WI38 (cell line): ENCODE measurements around the gene AP3S1.

Experiments
- H3K4me3 ChIP-seq: 2 replicates; pipeline ENCODE4 v1.5.1; 2011; ENCODE audit warnings: low read depth, mild to moderate bottlenecking, control low read depth, low read length
- TF ChIP-seq, protein P1 (sequence below): IDR thresholded peaks from 2 replicates; pipeline ENCODE4 v1.5.1; 2012; ENCODE audit warnings: low read depth, mild to moderate bottlenecking, control low read depth, low read length

Gene AP3S1

DNA sequence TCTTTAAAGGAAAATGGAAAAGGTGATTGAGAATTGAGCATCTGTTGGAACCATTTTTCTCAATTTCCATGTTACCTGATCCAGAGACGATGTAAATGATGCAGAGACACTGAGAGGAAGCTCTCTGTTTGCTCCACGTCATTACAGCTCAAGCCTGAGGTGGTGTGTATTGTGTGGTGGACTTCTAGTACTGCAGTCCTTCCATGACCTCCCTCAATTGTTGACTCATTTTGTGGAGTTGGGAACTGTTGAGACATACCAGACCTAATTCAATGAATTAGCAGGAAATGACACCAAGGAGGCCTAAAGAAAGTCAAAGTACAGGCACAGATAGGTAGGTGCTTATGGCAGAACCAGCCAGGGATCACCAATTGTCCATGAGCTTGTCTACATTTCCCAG lies 104.9 kb downstream of the AP3S1 start:
- TF ChIP-seq, protein P1, sequence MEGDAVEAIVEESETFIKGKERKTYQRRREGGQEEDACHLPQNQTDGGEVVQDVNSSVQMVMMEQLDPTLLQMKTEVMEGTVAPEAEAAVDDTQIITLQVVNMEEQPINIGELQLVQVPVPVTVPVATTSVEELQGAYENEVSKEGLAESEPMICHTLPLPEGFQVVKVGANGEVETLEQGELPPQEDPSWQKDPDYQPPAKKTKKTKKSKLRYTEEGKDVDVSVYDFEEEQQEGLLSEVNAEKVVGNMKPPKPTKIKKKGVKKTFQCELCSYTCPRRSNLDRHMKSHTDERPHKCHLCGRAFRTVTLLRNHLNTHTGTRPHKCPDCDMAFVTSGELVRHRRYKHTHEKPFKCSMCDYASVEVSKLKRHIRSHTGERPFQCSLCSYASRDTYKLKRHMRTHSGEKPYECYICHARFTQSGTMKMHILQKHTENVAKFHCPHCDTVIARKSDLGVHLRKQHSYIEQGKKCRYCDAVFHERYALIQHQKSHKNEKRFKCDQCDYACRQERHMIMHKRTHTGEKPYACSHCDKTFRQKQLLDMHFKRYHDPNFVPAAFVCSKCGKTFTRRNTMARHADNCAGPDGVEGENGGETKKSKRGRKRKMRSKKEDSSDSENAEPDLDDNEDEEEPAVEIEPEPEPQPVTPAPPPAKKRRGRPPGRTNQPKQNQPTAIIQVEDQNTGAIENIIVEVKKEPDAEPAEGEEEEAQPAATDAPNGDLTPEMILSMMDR = no peak

DNA sequence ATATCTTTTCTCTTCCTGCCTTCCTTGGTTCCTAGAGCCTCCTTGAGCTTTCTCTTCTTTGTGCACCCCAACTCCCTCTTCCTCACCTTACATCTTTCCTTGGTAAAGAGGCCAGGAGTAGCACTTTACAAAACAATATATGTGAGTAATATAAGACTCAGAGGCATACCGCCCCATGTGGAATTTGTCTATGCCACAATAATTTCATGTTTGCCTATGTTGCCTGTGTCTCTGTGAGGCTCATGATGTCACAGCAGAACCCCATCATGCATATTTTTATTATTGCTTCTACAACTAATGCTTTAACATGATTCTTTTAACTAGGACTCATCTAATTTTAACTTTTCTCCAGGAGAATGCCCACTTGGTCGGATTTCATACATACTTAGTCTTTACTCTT lies 105.5 kb downstream of the AP3S1 start:
- TF ChIP-seq, protein P1 = no peak
- H3K4me3 ChIP-seq = no peak overlapping the region

More for the DNA sequence above, 104.9 kb downstream of the AP3S1 start:
- no peak overlapping the region for H3K4me3 ChIP-seq

DNA sequence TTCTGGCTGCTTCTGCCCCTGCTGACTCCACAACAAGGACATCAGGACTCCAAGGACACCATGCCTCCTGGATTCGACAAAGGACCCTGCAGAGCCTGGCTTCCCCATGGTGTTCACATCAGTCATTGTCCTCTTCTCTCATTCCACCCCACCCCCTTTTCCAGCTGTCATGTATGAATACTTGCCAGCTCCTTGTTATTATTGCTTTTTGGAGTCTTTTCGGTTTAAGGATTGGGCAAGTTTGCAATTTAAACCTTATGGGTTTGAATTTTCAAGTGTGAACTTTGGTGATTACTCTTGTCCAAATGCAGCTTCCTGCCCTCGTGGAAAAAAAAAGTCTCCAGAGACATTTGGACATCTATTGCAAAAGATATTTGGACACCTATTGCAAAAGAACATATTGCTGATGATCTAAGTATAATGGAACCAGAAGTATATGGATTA lies 106.4 kb downstream of the AP3S1 start:
- TF ChIP-seq, protein P1 = no peak
- no peak overlapping the region for H3K4me3 ChIP-seq

DNA sequence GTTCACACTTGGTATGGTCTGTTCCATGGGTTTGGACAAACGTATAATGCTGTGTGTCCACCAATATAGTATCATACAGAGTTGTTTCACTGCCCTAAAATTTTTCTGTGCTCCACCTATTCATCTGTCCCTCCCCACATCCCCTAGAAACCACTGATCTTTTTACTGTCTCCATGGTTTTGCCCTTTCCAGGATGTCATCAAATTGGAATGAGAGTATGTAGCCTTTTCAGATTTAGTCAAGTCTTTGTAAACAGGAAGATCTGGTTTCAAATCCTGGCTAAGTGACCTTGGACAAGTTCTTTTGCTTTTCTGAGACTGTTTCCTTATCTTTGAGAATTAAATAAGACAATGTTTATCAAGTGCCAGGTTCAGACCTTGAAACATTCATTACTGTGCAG lies 107.4 kb downstream of the AP3S1 start:
- no peak overlapping the region for H3K4me3 ChIP-seq
- TF ChIP-seq, protein P1 = no peak

DNA sequence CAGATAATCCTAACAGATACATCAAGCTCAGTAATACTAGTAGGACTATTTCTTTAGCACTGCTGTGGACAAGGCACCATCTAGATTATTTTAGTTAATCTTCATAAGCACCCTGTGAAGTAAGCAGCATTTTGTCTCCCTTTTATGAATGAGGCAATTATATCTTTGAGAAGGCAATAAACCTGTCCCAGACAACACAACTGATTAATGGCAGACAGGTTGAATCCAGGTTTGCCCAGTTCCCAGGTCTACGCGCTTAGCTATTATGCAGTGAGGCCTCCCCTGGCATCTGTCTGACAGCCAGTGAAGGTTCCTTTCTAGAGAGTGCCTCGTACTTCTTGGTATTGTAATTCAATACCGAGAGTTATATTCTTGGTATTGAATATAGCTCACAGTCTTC lies 110.9 kb downstream of the AP3S1 start:
- TF ChIP-seq, protein P1 = no peak
- H3K4me3 ChIP-seq = no peak overlapping the region

DNA sequence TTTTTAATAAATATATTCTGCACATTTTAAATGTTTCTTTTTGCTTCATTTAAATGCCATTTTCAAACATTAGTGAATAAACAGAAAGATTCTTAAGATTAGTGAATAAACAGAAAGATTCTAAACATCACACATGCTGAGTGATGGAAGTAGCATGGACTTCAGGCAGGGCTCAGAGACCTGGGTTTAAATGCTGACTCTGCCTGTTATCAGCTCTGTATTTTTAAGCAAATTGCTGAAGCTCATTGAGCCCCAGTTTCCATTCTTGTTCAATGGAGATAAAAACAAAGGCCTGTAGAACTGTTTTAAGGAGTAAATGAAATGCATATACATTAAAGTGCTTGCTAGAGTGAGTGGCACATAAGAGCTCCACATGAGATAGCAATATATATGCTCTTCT lies 112.4 kb downstream of the AP3S1 start:
- no peak overlapping the region for H3K4me3 ChIP-seq
- TF ChIP-seq, protein P1 = no peak

DNA sequence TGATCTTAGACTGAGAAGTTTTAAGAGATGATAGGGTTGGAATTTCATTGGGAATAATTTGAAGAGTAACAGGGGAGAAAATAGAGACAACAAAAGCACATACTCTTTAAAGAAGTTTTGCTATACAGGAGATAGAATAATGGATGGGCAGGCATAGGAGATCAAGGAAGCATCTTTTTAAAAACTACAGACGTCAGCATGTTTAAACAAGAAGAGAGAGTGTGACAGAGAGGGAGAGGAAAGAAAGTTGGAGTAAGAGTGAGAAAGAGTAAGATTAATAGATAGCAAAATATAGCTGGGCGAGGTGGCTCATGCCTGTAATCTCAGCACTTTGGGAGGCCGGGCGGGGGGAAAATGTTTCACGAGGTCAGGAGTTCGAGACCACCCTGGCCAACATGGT lies 115.2 kb downstream of the AP3S1 start:
- TF ChIP-seq, protein P1 = no peak
- no peak overlapping the region for H3K4me3 ChIP-seq
